GM18861 (cell line): ENCODE measurements around the gene ADARB2.

Experiments
- ATAC-seq: cut with Tn5 transposase; IDR thresholded peaks from one replicate; pipeline ENCODE4 v1.9.1; 2021; ENCODE audit not compliant: unreplicated experiment

ADARB2 gene

GRCh38 chr10:1154531-1155295, 582.6 kb downstream of the ADARB2 start:
- no peak for ATAC-seq

DNA sequence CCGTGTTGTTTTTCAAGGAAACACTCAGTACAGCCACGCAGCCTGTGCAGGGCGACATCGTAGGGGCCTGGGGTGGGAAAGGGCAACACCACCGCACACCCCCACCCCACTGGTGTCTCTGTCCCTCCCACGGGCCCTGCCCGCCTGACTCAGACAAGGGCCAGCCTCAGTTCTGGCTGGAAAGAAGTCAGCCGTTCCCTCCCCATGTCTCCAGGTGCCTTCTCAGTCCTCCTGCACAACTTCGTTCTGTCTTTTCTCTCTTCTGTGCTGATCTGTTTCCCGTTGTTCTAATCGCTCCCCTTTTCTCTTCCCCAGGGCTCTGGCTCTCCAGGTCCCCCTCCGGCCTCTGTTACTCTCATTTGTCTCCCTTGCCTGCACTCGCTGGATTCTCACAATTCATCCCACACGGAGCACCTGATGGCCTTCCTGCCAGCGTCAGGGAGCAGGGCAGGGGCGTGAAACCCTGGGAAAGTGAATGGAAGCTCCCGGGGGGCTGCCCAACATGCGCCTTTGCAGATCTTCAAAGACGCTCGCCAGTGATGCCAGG, 583.4 kb downstream of the ADARB2 start:
- ATAC-seq, result no peak

GRCh38 chr10:1153251-1153763, 584.0 kb downstream of the ADARB2 start:
- ATAC-seq, result no peak

GRCh38 chr10:1152386-1153250, 584.7 kb downstream of the ADARB2 start:
- no peak for ATAC-seq

GRCh38 chr10:1151076-1152033, 586.0 kb downstream of the ADARB2 start:
- peak; percentile 62 for ATAC-seq

DNA sequence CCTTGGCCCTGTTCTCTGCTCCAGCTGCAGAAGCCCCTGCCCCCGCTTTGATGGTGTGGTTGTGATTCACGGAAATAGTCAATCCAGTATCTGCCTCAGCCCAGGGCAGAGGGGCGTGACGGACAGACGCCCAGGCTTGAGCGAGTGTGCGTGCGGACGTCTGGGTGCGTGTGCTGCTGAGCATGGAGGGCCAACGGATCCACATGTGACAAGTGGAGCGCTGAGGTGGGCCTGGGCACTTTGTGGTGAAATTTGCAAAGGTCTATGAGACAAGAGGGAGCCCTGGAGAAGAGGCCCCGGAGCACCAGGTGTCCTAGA, 586.7 kb downstream of the ADARB2 start:
- ATAC-seq, result no peak

DNA sequence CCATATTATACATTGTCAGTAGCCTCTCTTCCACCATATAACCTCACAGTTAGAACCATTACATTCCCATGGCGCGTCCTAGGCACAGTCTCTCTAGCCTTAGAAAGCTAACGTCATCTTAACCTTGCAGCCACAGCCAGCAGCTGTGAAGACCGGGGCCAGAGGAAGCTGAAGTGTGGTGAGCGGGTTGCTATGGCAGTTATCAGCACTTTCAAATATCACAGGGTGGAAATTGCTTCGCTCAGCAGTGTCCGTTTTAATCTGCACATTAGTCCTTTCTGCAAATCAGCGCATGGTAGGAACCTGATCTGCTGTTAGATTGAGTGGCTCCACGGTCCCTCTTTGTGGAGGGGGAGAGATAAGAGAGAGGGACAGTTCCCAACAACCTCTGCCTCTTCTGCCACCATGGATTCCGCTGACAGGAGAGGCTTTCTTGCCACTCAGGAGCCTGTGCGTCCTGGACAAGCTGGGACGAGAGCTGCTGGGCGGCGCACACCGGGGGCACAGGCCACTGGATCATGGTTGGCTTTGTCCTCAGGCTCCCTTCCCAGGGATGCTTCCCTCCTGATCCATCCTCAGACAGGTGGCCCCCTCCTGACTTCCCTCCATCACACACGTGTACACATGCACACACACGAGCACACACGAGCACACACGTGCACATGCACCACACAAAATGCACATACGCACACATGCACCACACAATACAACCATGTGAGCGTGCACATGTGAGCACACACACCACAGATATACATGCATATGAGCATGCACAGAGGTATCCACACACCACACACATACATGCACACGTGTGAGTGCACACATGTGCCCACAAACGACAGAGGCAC, 587.3 kb downstream of the ADARB2 start:
- no peak for ATAC-seq

- no peak for ATAC-seq
These were observed 588.3 kb downstream of the ADARB2 start for GRCh38 chr10:1148855-1149605.

DNA sequence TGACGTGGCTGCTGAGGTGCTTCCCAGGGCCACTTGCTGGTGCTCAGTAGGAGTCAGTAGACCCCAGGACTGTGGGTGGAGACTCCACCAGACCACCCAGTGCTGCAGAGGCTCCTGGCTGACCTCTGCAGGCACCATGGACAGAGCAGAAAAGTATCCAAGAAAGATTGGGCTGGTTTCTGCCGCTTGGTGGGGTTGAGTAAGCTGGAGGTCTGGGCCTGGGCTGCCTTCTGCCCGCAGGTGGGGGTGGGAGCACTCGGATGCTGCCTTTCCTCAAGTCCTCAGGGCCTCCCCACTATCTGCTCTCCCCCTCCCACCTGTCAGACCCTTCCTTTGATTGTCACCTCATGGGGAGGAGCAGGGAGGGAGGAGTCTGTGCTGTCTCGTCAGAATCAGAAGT, 589.5 kb downstream of the ADARB2 start:
- ATAC-seq, result no peak

DNA sequence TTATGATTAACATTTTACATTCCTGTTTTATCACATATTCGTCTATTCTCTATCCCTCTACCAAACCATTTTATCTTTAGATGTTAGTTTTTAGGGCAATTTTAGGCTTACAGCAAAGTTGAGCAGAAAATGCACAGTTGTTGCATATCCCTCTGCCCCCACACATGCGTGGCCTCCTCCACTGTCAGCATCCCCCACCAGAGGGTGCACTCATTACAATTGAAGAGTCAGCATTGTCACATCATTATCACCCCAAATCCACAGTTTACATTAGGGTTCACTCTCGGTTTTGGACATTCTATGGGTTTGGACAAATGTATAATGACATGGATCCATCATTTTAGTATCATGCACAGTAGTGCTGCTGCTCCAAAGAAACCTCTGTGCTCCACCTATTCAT, 594.7 kb downstream of the ADARB2 start:
- ATAC-seq, result no peak

GRCh38 chr10:1141701-1142100, 595.6 kb downstream of the ADARB2 start:
- ATAC-seq, result no peak

GRCh38 chr10:1141261-1141660, 596.1 kb downstream of the ADARB2 start:
- ATAC-seq, result no peak

DNA sequence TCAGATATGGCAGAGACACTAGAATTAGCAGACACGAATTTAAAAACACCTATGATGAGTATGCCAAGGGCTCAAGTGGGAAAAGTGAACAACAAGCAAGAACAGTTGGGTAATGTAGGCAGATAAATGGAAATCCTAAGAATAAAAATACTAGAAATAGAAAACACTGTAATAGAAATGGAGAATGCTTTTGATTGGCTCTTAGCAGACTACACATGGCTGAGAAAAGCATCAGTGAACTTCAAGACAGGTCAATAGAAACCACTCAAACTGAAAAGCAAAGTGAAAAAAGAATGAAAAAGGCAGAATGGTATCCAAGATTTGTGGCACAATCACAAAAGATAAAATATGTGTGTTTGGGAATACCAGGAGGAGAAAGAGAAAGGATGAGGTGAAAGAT, 598.8 kb downstream of the ADARB2 start:
- ATAC-seq, result no peak

DNA sequence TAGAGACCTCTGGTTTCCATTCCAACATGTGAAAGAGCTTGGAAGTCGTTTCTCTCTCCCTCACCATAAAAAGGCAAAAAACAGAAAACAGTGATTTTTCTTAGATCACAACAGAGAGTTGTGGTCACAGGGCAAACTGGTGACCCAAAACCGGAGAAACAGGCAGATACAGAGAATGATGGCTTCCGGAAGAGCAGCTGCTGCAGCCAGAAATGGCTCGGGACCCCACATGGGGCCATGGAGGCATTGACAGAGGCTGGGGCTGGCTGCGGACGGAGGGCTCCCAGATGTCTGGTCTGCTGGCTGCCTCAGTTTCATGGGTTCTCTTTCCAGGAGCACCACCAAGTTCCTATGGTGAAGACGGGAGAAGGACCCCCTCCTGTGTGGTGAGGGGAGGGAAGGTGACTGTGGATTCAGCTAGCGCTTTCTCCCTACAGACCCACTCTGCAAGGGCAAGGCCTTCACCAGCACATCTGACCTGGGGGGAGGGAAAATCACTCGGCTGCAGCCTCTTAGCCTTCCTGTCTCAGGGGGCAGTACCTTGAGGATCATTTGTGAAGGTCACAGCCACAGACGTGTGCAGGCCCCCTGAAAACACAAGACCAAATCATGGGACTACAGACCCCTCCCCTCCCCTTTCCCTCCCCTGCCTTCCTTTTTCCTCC, 599.7 kb downstream of the ADARB2 start:
- no peak for ATAC-seq

- no peak for ATAC-seq
These were observed 601.1 kb downstream of the ADARB2 start for GRCh38 chr10:1136268-1136667.

DNA sequence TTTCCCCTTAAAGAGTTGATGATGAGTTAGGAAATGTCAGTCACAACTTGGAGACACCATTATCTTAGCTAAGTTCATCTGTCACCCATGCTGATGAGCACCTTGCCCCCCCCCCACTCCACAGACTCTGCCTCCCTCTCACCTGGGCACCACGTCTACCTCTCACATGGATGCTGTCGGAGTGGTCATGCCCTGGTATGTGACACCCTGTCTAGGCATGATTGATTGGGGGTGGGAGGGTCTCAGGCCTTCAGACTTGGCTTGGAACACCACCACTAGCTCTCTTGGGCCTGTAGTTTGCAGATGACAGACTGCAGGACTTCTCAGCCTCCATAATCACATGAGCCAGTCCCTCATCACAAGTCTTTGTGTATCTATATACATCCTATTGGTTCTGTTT, 603.2 kb downstream of the ADARB2 start:
- ATAC-seq, result no peak

- ATAC-seq, result no peak
These were observed 603.8 kb downstream of the ADARB2 start for GRCh38 chr10:1133495-1134045.

DNA sequence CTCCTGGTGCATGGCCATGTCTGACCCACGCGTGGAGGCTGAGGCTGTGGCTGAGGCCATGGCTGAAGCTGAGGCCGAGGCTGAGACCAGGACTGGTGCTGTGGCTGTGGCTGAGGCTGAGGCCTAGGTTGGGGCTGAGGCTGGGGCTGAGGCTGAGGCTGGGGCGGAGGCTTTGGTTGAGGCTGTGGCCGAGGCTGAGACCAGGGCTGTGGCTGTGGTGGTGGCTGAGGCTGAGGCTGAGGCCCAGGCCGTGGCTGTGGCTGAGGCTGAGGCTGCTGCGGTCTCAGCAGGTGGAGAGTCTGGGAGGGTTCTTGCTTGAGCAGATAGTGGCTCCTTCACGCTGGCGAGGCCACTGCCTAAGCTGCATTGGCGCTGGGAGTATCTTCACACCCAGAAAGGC, 604.7 kb downstream of the ADARB2 start:
- ATAC-seq, result no peak
